Heart left ventricle (tissue), 13 donors: ENCODE results near the gene PSMG4.

Experiments used
- POLR2A ChIP-seq, 2 donors: fragments of 450-650 bp; IDR thresholded peaks; one replicate each; pipeline ENCODE4 v1.6.1; 2017; ENCODE audit warnings: antibody characterized with exemption in 2 of 2, mild to moderate bottlenecking in 2 of 2, moderate library complexity in 2 of 2
- TF ChIP-seq, protein P1 (sequence below), 12 donors: fragments of 200-600 bp; sonication (generic) in 4 of 12; IDR thresholded peaks; one replicate each; pipeline versions ENCODE4 v1.5.0 to v1.8.0; 2018 to 2022; ENCODE audit warnings: antibody characterized with exemption in 12 of 12, mild to moderate bottlenecking in 5 of 12
- donor health status: ischemic (EF 13 %, LVEDD 7.1; RV severe dilation, severe dysfunction).
- donor health status: DM: no; HTN: yes; CAD: no.
- donor health status: DM: no; HTN: no; CAD: no.
- donor health status: ischemic (EF 25% LVEDD 6.9; RV normal size, moderate dysfunction).
- donor health status: ischemic (EF 25% LVEDD 5.7; RV mildly dilated, moderate dysfunction).
- donor health status: ischemic (EF 35%, LVEDD 5.7; RV mildly dilated, moderate dysfunction).
- donor health status: nonischemic (EF 11% LVEDD 7.7; RV severe dilation, severe dysfunction).
- donor health status: DM: yes; HTN: yes; CAD: no.
- donor health status: PGD.
- donor health status: ischemic (EF 29% LVEDD 5.4; RV normal size, mild dysfunction).
- donor health status: nonischemic (EF 23%, LVEDD 6.1; RV moderate dilation, normal function).

DNA sequence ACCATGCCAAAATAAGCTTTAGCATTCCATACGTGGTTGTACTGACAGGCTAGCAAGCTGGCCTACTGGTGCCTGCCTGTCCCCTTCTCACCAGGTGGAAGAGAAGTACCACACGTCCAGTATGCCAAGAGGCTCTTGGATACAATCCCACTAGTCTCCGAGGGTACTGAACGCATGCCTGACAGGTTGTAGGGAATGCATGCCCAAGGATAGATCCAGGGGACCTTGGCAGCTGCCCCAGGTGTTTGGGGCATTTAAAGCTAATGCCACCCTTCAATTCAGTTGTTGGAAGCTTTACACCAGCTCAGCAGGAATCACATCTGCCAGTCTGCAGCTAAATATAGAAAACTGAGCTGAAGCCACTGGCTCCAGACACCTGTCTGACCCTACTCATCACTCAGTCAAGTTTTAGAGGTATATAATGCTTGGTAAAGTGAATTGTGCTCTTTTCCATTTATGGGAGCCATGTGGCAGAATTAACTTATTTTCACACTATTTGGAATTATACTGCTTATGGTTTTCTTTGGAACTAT lies 36.2 kb upstream of the PSMG4 start:
- TF ChIP-seq POLR2A (IDR thresholded peaks at IDR 0.05): no peak
- TF ChIP-seq, protein P1, sequence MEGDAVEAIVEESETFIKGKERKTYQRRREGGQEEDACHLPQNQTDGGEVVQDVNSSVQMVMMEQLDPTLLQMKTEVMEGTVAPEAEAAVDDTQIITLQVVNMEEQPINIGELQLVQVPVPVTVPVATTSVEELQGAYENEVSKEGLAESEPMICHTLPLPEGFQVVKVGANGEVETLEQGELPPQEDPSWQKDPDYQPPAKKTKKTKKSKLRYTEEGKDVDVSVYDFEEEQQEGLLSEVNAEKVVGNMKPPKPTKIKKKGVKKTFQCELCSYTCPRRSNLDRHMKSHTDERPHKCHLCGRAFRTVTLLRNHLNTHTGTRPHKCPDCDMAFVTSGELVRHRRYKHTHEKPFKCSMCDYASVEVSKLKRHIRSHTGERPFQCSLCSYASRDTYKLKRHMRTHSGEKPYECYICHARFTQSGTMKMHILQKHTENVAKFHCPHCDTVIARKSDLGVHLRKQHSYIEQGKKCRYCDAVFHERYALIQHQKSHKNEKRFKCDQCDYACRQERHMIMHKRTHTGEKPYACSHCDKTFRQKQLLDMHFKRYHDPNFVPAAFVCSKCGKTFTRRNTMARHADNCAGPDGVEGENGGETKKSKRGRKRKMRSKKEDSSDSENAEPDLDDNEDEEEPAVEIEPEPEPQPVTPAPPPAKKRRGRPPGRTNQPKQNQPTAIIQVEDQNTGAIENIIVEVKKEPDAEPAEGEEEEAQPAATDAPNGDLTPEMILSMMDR (IDR thresholded peaks at IDR 0.05): no peak
